Temporal lobe (tissue), 1 donor: ENCODE data around the gene VPS50. TPM values are rescaled to one million over a fixed set of nuclear protein-coding genes. Genes with fewer than 3 reads are reported as not detected.

ENCODE experiments used
- total RNA-seq: library from RNA; depleted of rRNA; stranded (reverse); fragments of >200 nt; gene quantifications from one replicate; pipeline ENCODE4 v1.2.3, GENCODE V29; 2014

Gene VPS50
- total RNA-seq, 1 donor from 2014 or later: 81.4 TPM

Other genes starting within 250 kb of the VPS50 start
- gene SAMD9, start 114.4 kb upstream of the VPS50 start, total RNA-seq: 1.5 TPM
- gene SAMD9L, start 84.0 kb upstream of the VPS50 start, total RNA-seq: 3.0 TPM
- gene HEPACAM2, start 5.9 kb upstream of the VPS50 start, total RNA-seq: 0.25 TPM